ENCODE results near the gene UQCRC1.

UQCRC1 gene

DNA sequence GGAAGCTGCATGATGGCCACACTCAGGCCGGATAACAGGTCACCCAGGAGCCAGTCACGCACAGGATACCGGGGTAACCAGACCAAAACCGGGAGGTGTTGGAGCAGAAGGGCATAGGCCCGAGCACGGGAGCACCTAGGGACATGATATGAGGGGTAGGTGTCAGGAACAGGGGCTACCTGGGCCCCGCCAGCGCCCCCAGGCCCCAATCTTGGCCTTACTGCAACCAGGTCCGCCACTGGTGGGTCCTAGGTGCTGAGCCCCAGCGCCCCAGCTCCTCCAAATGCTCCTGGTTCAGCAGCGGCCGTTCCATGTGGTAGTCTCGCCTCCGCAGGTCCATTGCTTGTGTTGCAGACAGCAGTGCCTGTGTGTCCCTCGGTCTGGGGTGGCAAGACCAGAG lies 23.8 kb upstream of the UQCRC1 start:
- no peak for DNase-seq

DNA sequence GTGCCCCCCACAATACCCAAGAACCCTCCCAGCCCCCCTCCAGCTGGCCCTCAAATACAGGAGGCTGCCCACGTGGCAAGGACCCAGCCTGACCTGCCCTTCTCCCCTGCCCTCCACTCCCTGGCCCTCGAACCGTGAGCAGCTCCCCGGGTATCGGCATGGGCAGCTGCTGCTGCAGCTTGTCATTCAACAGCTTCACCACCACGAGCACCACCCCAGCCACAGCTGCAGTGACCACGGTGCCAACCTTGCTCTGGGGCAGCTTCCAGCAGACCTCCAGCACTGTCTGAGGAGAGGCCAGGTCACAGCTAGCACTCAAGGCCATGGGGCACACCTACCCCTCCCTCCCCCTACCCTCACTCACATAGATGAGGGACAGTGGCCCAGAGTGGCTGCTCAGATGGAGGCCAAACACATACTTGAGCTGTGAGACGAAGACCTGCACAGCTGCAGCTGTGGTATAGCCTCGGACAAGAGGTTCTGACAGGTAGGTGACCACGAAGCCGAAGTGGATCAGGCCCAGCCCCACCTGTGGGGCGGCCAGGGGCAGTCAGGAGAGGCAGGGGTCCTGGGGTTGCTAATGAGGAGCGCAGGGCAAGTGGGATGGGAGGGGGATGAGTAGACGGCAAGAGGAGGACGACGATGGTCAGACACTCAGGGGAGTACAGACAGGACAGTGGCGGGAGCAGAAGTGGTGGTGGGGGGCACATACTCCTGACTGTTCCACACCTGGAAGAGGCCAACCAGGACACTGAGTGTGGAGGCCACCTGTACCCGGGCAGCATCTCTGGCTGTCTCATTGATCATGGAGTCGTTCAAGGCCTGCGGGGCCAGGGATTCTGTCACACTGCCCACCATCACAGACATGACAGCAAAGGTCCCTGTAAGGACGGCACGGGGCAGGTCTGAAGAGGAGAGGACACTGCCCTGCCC lies 22.3 kb upstream of the UQCRC1 start:
- DNase-seq: no peak

DNA sequence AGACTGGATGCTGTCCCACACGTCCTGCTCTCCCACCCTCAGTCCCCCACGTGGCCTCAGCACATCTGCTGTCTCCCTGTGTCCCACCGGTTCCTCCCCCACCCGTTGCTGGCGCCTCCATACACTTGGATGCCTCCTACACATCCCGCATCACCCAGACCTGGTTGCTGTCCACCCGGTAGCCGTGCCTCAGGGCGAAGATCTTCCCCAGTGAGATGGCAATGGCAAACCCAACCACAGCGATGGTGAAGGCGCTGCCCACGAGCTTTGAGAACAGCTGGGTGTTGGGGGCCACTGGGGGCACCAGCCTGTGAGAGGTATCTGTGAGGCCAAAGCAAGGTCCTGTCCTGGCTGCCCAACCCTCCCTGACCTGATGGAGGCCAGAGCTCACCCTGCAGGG lies 21.4 kb upstream of the UQCRC1 start:
- no peak for DNase-seq

- DNase-seq: no peak
Observed at GRCh38 chr3:48630407-48630806, 21.0 kb upstream of the UQCRC1 start.

DNA sequence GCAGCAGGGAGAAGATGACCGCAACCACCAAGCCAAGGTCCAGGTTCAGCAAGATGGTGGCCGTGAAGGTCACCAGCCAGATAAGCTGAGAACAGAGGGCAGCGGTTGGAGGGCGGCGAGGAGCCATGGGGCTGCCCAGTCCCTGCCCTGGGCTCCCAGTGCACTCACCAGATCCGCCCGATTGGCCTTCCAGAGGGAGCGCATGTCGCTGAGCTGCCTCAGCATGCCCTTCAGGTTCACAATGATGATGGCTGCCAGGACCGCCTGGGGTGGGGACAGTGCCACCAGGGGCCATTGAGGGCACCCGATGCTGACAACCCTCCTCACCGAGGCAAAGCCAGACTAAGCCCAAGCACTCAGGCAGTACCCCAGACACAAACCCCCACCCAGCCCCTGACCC lies 20.4 kb upstream of the UQCRC1 start:
- DNase-seq: no peak

DNA sequence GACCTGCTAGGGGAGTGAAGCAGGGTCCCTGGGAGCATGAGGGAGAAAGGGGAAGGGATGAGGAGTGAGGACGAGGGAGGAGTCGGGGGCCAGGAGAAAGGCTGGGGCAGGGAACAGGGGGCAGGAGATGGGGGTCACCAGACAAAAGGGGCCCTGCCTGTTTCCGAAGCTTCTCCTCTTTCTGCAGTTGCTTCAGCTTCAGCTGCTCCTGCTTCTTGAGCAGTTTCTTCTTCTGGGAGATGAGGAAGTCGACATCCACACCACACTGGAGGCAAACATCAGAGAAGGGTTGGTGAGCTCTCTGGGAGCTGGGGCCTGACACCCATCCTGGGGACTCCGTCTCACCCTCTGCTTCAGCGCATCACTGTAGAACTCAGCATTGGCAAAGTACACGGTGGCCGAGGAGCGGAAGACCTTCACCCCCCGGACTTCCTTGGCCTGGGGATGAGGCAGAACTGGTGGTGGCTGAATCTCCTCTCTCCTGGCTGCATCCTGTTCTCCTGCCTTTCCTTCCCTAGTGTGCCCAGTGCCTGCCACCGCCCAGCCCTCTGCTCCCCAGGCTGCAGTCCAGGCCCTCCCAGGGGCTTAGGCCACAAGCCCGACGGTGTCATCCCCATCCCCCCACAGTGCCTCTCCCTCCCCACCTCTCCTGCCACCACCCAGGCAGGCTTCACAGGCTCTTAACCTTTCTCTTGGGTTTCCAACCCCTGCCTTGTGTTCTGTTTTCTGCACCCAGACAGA lies 19.0 kb upstream of the UQCRC1 start:
- DNase-seq: no peak

DNA sequence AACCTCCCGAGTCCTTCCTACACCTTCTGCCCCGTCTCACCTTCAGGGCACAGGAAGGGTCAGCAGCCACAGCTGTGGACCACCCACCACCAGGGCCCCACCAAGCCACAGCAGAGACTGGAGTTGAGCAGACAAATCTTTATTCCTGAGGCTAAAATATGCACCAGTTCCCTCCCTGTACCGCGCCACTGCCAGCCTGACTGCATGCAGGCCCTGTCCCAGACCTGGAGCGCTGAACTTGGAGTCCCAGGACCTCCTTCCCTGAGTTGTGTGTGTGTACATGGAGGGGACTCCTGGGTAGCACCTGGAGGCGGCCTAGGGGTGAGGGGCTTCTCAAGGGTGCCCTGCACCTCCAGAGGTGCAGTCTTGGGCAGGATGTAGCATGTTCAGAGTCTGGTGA lies 16.2 kb upstream of the UQCRC1 start:
- no peak for DNase-seq

DNA sequence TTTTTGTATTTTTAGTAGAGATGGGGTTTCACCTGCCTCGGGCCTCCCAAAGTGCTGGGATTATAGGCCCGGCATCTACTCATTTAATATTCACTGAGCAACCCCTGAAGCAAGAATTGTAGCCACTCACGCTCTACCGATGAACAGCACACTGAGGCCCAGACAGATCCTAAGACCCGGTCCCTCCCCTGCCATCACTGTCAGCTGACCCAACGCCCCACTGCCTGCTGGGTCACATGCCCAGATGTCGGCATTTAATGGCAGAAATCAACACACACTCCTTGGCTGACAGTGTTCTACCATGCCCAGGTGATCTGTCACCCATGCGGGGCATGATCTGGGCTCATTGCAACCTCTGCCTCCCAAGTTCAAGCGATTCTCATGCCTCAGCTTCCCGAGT lies 15.3 kb upstream of the UQCRC1 start:
- DNase-seq: no peak

DNA sequence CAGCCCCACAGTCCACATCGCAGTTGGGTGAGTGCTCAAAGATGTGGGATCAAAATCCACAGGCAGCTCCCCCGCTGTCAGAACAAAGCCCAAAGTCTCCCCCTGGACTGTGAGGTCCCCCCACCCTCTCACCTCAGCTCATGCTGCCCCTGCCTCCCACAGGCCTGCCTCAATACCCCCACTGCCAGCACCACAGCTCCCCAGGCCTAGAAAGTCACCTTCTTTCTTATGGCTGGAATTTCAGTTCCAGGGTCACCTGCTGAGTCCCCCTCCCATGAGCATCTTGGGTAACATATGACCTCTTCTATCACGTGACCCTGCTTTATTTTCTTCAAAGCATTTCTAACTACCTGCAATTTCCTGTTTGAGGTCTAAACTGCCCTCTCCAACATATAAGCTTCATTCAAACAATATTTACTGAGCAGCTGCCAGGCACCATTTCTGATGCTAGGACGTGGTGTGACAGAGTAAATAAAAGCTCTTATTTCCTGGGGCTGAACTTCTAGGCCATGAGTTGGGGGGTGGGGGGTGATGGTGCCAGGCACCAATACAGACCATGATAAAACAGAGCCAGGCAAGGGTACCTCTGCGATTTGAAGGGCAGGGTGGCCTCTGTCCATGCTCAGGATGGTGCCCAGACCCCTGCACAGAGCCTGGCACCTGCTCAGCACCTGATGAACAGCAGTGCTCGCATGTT lies 14.6 kb upstream of the UQCRC1 start:
- no peak for DNase-seq

GRCh38 chr3:48621461-48621869 lies 12.0 kb upstream of the UQCRC1 start, which contains the start of gene TMEM89:
Gene TMEM89, minus strand, starts transcription at chr3:48621769. Its CDS starts 13 bp downstream, at chr3:48621756.
- no peak for DNase-seq

- no peak for DNase-seq
Observed at GRCh38 chr3:48619541-48620524, 10.4 kb upstream of the UQCRC1 start.

- no peak for DNase-seq
Observed at GRCh38 chr3:48617559-48617958, 8.1 kb upstream of the UQCRC1 start.

DNA sequence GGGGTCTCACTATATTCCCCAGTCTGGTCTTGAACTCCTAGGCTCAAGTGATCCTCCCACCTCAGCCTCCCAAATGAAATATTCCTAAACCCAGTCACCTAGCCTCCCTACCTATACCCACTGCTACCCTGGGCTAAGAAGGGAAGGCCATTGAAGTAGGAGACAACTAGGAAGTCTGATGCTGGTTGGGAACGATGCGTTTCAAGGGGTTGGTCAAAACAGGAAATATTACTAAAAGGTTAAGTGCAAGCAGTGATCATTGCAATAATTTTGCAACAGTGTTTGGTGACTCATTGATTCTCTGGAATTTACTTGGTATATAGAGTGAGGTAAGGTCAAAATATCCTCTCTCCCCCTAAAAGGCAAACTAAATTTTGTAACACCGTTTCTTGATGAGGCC lies 4.6 kb upstream of the UQCRC1 start:
- DNase-seq: no peak

- DNase-seq: no peak
Observed at GRCh38 chr3:48612309-48612708, 2.9 kb upstream of the UQCRC1 start.

DNA sequence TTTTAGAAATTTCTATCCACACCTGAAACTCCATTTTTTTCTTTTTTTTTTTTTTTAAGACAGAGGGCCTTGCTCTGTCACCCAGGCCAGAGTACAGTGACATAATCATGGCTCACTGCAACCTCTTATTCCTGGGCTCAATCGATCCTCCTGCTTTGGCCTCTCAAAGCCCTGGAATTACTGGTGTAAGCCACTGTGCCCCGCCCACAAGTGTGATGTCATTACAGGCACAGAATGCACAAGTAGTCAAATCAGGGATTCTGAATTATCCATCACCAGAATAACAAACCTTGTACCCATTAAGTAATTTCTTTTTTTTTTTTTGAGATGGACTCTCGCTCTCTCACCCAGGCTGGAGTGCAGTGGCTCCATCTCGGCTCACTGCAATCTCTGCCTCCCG lies 1.9 kb downstream of the UQCRC1 start:
- no peak for DNase-seq

GRCh38 chr3:48601622-48601994 lies 7.8 kb downstream of the UQCRC1 start:
- DNase-seq: no peak

DNA sequence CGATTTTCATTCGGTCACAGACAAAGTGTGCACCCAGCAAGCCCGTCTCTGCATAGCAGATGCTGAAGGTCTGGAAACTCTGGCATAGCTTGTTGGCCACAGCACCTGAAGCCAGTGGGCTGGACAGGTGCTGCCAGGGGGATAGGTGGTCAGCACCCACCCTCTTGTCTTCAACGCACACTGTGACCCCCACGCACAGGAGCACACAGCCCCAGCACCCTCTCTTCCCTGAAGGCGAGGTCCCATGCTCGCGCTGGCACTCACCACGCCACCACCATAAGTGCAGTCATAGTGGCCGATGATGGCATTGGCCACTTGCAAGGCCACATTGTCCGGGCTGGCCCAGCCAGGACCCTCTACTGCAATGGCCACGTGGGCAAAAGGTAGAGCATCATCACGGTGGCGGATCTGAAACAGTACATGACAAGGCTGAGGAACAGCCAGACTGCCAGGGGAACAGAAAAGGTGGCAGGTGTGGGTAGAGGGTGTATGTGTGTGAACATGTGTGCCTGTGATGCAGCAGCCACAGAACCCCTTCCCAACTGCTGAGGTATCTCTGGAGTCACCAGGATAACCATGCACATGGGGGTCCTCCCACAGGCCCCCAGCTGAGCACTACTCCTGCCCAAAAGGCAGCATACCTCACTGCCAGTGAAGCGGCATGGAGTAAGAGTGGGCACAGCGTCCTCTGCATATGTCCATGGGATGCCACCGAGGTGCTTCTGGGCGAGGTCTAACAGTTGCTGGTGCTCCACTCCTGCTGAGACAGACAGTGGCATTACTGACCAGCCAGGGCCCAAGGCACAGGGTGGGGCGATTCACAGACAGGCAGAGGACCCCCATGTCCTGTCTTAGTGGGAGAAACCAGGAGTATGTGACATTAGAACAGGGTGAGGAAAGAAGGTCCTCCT lies 8.5 kb downstream of the UQCRC1 start:
- DNase-seq: no peak

- DNase-seq: no peak
Observed at GRCh38 chr3:48599509-48600285, 9.7 kb downstream of the UQCRC1 start.

DNA sequence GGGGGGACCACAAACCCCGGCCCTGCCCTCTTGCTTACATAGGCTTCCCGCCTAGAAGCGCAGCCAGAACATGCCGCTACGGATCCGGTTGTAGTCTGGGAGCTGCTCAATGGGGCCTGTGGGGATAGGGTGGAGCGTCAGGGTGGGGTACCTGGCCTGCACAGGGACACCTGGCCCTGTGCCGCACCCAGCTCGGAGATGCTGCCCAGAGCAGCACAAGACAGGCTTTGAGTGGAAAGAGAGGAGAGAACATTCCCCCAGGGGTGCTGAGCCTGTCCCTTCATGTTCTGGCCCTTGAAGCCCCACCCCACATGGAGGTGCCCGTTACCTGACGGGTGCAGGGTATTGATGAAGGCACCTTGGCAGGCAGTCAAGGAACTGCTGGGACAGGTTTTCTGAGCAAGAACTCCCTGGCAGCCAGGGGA lies 10.4 kb downstream of the UQCRC1 start:
- DNase-seq: no peak
